ENCODE results near the gene TRPM5. TPM values are rescaled to one million over a fixed set of nuclear protein-coding genes. Genes with fewer than 3 reads are reported as not detected.

Gene TRPM5
- total and polyA plus RNA-seq, 4 donors = 0.05 TPM; not detected in 3

DNA sequence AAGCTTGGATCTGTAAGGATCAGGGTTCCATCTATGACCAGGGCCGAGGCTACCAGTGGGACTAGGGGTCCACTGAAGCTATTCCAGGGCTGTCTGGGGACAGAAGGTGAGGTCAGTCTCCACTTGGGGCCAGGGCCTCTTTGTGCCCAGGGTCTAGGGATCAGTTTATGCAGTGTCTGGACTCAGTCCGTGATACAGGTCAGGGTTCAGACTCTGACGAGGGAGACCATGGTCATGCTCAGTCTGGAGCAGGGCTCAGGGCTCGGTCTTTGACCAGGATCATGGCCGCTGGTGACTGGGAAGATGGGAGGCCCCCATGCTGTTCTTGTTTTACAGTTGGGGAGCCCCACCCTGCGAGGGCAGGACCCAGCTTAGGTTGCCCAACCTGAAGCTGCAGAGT is 32.0 kb downstream of the TRPM5 start (continued):
- no peak for TF ChIP-seq HNF4A (conservative IDR thresholded peaks at IDR 0.05)
- TF ChIP-seq RXRA (IDR thresholded peaks at IDR 0.05) = no peak
- TF ChIP-seq, protein P1, sequence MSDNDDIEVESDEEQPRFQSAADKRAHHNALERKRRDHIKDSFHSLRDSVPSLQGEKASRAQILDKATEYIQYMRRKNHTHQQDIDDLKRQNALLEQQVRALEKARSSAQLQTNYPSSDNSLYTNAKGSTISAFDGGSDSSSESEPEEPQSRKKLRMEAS (IDR thresholded peaks at IDR 0.05) = no peak

DNA sequence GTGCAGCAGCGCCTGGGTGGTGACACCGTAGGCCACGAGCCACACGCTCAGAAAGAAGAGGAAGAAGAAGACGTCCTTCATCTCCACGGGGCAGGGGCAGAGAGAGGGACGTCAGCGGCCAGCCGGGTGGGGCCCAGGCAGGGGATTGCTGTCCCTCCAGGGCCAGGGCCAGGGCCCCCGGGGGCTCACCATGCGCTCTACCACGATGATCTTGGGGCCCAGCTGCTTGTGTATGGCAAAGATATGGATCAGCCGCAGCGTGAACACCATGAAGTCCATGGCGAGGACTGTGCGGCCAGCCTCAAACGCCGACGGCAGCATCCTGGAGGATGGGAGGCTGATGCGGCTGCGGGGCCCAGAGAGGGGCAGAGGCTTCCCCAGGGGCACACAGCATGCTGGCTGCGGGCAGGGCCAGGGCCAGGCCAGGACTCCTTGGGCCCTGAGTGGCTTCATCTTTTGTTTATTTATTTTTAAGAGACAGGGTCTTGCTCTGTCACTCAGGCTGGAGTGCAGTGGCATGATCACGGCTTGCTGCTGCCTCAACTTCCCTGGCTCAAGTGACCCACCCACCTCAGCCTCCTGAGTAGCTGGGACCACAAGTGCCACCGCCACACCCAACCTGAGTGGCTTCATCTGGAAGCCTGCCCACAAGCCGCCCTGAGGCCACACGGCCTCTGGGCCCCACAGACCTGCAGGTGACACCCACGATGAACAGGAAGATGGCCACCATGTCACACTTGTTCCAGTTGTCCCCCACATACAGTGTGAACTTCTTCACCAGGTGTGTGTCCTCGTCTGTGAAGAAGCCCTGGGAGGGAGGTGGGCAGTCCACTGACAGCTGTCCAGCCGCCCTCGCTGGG is 32.6 kb downstream of the TRPM5 start:
- TF ChIP-seq, protein P2, sequence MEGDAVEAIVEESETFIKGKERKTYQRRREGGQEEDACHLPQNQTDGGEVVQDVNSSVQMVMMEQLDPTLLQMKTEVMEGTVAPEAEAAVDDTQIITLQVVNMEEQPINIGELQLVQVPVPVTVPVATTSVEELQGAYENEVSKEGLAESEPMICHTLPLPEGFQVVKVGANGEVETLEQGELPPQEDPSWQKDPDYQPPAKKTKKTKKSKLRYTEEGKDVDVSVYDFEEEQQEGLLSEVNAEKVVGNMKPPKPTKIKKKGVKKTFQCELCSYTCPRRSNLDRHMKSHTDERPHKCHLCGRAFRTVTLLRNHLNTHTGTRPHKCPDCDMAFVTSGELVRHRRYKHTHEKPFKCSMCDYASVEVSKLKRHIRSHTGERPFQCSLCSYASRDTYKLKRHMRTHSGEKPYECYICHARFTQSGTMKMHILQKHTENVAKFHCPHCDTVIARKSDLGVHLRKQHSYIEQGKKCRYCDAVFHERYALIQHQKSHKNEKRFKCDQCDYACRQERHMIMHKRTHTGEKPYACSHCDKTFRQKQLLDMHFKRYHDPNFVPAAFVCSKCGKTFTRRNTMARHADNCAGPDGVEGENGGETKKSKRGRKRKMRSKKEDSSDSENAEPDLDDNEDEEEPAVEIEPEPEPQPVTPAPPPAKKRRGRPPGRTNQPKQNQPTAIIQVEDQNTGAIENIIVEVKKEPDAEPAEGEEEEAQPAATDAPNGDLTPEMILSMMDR (IDR thresholded peaks at IDR 0.05; ENCODE audit: low read depth, low read length, missing input control) = no peak
- no peak for TF ChIP-seq GABPA (IDR thresholded peaks at IDR 0.05 in 1 of 2, conservative IDR thresholded peaks at IDR 0.05 in 1 of 2)
- no peak for TF ChIP-seq HNF4G (IDR thresholded peaks at IDR 0.05)
- no peak for TF ChIP-seq NR2F2 (IDR thresholded peaks at IDR 0.05)
- no peak for TF ChIP-seq YY1 (IDR thresholded peaks at IDR 0.05)
- TF ChIP-seq, protein P3, sequence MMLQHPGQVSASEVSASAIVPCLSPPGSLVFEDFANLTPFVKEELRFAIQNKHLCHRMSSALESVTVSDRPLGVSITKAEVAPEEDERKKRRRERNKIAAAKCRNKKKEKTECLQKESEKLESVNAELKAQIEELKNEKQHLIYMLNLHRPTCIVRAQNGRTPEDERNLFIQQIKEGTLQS (IDR thresholded peaks at IDR 0.05) = no peak
- TF ChIP-seq FOXA2 (IDR thresholded peaks at IDR 0.05) = no peak
- TF ChIP-seq TAF1 (conservative IDR thresholded peaks at IDR 0.05) = no peak
- WGBS = 91% methylated on average over 30 of the region's 30 CpGs

DNA sequence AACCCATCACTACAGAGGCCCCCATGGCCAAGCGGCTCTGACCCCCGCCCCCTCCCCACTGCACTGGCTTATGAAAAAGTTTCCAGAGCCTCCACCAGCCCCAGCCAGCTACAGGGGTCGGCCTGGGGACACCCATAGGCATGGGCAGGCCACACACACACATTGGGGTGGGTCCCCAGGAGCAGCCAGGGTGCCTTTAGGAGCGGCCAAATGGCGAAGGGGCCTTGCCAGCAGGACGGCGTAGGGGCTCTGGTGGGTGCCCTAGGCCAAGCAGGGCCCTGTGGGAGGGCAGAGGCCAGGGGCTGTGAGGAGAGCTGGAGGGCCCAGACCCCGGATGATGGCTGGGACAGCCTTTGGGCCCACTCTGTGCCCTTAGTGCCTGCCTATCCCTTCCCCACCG is 33.7 kb downstream of the TRPM5 start:
- no peaks in the 10 kb centered on the region for H3K9me3 ChIP-seq (ENCODE audit: control insufficient read depth in 4 of 4, low read length in 3 of 4)
- H3K4me3 ChIP-seq (ENCODE audit: low read depth in 1 of 3, low read length in 3 of 3) = no peak overlapping the region
- H3K9ac ChIP-seq (ENCODE audit: low read depth in 1 of 2, low read length in 2 of 2) = no peak overlapping the region
- H3K27ac ChIP-seq (ENCODE audit: low read depth in 1 of 2, low read length in 2 of 2) = no peak overlapping the region
- H3K36me3 ChIP-seq (ENCODE audit: control insufficient read depth in 4 of 4, insufficient read depth in 3 of 4, low read depth in 1 of 4, low read length in 3 of 4) = no peaks in the 10 kb centered on the region
- no peaks in the 10 kb centered on the region for H3K4me1 ChIP-seq (ENCODE audit: control insufficient read depth in 4 of 4, insufficient read depth in 4 of 4, low read length in 3 of 4)
- WGBS = 88% methylated on average over 9 of the region's 9 CpGs
- H3K27me3 ChIP-seq (ENCODE audit: control insufficient read depth in 4 of 4, insufficient read depth in 4 of 4, low read length in 3 of 4) = no peaks in the 10 kb centered on the region
- no peak for DNase-seq (ENCODE audit: low spot score)
- no peak for TF ChIP-seq NR2F2 (IDR thresholded peaks at IDR 0.05)
- TF ChIP-seq, protein P4, sequence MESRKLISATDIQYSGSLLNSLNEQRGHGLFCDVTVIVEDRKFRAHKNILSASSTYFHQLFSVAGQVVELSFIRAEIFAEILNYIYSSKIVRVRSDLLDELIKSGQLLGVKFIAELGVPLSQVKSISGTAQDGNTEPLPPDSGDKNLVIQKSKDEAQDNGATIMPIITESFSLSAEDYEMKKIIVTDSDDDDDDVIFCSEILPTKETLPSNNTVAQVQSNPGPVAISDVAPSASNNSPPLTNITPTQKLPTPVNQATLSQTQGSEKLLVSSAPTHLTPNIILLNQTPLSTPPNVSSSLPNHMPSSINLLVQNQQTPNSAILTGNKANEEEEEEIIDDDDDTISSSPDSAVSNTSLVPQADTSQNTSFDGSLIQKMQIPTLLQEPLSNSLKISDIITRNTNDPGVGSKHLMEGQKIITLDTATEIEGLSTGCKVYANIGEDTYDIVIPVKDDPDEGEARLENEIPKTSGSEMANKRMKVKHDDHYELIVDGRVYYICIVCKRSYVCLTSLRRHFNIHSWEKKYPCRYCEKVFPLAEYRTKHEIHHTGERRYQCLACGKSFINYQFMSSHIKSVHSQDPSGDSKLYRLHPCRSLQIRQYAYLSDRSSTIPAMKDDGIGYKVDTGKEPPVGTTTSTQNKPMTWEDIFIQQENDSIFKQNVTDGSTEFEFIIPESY (IDR thresholded peaks at IDR 0.05) = no peak

More for the DNA sequence above, 32.6 kb downstream of the TRPM5 start:
- no peaks in the 10 kb centered on the region for H3K4me1 ChIP-seq (ENCODE audit: control insufficient read depth in 4 of 4, insufficient read depth in 4 of 4, low read length in 3 of 4)
- no peaks in the 10 kb centered on the region for H3K9me3 ChIP-seq (ENCODE audit: control insufficient read depth in 4 of 4, low read length in 3 of 4)
- no peak overlapping the region for H3K4me3 ChIP-seq (ENCODE audit: low read depth in 1 of 3, low read length in 3 of 3)
- no peak overlapping the region for H3K27ac ChIP-seq (ENCODE audit: low read depth in 1 of 2, low read length in 2 of 2)
- H3K36me3 ChIP-seq (ENCODE audit: control insufficient read depth in 4 of 4, insufficient read depth in 3 of 4, low read depth in 1 of 4, low read length in 3 of 4) = no peaks in the 10 kb centered on the region
- DNase-seq (ENCODE audit: low spot score) = no peak
- no peaks in the 10 kb centered on the region for H3K27me3 ChIP-seq (ENCODE audit: control insufficient read depth in 4 of 4, insufficient read depth in 4 of 4, low read length in 3 of 4)
- no peak overlapping the region for H3K9ac ChIP-seq (ENCODE audit: low read depth in 1 of 2, low read length in 2 of 2)

Data from liver (tissue), 9 donors.